NCI-H226 (cell line): ENCODE data around the gene TLR9.
"Not testable (repeated sequence)": the region's sequence is repeated elsewhere in the genome, so short reads cannot be mapped to it uniquely, and the experiment has no call there.

Experiments
- DNase-seq: peaks from one replicate; pipeline ENCODE4 v3.0.0-alpha.2; 2015

TLR9 gene, protein sequence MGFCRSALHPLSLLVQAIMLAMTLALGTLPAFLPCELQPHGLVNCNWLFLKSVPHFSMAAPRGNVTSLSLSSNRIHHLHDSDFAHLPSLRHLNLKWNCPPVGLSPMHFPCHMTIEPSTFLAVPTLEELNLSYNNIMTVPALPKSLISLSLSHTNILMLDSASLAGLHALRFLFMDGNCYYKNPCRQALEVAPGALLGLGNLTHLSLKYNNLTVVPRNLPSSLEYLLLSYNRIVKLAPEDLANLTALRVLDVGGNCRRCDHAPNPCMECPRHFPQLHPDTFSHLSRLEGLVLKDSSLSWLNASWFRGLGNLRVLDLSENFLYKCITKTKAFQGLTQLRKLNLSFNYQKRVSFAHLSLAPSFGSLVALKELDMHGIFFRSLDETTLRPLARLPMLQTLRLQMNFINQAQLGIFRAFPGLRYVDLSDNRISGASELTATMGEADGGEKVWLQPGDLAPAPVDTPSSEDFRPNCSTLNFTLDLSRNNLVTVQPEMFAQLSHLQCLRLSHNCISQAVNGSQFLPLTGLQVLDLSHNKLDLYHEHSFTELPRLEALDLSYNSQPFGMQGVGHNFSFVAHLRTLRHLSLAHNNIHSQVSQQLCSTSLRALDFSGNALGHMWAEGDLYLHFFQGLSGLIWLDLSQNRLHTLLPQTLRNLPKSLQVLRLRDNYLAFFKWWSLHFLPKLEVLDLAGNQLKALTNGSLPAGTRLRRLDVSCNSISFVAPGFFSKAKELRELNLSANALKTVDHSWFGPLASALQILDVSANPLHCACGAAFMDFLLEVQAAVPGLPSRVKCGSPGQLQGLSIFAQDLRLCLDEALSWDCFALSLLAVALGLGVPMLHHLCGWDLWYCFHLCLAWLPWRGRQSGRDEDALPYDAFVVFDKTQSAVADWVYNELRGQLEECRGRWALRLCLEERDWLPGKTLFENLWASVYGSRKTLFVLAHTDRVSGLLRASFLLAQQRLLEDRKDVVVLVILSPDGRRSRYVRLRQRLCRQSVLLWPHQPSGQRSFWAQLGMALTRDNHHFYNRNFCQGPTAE

DNA sequence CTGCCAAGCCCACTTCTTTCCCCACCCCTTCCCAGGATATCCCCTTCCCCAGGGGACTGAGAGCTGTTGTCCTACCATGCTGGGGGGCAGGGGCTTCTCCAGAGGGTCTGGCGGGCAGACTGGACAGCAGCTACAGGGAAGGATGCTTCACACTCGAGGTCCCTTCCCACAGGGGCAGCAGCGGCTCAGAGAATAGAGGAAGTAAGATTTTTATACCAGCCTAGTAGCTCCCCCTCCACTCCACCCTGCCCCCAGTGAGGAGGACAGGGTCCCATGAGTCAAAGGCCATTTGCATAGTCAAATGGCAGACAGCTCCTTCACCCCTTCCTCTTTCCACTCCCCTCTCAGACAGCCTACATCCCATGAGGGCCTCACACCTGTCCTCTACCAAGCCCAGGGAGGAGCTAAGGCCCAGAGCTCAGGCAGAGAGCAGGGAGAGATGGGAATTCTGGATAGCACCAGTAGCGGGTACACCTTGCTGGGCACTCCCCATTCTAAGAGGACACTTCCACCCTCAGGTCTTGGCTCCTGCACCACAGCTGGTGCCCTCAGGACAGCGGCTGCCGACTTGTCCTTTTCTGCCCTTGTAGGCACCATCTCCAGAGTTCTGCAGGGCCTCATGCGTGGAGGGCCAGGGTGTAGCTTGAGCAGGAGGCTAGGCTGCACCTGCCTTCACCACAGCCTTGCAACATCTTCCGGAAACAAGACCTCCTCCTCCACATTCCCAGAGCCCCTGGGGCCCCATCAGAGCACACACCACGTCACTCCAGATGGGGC lies at the start of gene TLR9:
TSS of gene TLR9 (minus strand) at position 194 of the 777 bp plus-strand sequence. CDS start at position 78, 116 bp downstream.
- DNase-seq: no peak

- DNase-seq: not testable (repeated sequence)
Measured at GRCh38 chr3:52274781-52275180, 49.3 kb upstream of the TLR9 start.

GRCh38 chr3:52272831-52273230 lies 47.4 kb upstream of the TLR9 start:
- no peak for DNase-seq

DNA sequence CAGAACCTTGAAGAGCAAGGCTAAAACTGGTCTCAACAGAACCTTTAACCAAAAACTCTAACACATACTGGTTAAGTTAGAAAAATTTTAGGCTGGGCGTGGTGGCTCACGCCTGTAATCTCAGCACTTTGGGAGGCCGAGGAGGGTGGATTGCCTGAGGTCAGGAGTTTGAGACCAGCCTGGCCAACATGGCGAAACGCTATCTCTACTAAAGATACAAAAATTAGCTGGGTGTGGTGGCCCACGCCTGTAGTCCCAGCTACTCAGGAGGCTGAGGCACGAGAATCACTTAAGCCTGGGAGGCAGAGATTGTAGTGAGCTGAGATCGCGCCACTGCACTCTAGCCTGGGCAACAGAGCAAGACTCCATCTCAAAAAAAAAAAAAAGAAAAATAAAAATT lies 46.7 kb upstream of the TLR9 start:
- DNase-seq: not testable (repeated sequence)

DNA sequence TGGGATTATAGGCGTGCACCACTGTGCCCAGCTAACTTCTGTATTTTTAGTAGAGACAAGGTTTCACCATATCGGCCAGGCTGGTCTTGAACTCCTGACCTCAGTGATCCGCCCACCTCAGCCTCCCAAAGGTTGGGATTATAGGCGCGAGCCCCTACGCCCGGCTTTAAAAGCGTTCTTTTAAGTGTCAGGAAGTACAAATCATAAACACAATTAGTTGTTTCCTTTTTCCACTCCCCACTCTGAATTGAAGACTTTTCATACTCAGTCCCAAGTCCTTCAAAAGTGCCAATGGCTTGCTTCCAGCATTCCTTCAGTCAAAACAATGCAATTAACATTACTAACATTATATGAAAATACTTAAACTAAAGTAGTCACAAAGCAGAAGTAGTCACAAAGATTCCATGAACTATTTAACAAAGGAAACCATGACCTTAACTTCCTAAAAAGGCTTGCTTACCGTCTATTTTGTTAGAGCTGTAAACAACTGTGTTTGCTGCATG lies 44.9 kb upstream of the TLR9 start:
- DNase-seq: no peak

- DNase-seq: no peak
Measured at GRCh38 chr3:52269776-52270175, 44.3 kb upstream of the TLR9 start.

GRCh38 chr3:52268036-52268435 lies 42.6 kb upstream of the TLR9 start:
- no peak for DNase-seq

DNA sequence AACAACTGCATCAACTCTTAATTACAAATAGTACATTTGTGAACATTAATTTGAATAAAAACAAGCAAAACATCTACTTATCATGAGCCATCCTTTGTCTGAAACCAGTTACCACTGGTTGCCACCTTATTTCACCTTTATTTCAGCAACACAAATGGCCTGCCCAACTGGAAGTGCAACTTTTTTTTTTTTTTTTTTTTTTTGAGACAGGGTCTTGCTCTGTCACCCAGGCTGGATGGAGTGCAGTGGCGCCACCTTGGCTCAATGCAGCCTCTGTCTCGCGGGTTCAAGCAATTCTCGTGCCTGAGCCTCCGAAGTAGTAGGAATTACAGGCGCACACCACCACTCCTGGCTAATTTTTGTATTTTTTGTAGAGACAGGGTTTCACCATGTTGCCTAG lies 39.9 kb upstream of the TLR9 start:
- DNase-seq: no peak

- DNase-seq: no peak
Measured at GRCh38 chr3:52262447-52262846, 37.0 kb upstream of the TLR9 start.

DNA sequence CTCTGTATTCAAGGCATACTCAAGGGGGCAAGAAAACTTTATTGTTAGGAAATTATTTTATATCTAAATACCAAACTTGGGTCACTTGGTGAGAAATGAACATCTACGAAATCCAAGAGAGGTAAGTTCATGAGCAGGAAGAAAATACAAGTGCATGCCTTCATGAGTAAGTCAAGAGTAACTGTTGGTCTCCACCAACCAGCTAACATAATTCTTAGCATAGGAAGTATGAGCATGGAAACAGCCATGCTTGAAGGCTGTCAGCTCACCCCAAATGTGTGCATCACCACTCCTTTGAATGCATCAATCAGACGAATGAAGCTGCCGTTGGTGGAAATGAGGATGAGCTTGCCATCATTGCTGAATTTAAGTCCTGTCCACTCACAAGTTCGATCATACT lies 34.0 kb upstream of the TLR9 start:
- DNase-seq: no peak

- DNase-seq: no peak
Measured at GRCh38 chr3:52259035-52259434, 33.6 kb upstream of the TLR9 start.

GRCh38 chr3:52257911-52258310 lies 32.5 kb upstream of the TLR9 start:
- no peak for DNase-seq

DNA sequence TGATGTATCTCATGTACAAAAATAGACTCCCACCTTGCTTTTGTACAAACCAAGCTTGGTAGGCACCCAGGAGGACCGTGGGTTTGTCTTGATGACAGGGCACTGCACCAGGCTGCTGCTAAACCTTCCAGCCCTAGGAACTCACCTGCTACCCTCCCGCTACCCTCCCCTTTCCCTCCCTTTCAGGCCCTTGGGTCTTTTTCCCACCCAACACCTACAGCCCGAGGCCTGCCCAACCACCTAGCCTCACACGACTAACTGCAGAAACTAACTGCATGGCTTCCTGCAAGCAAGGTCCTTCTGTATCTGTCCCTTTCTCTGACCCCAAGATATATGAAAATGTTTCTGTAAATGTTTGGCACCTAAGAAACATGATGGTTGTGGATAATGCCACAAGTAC lies 31.2 kb upstream of the TLR9 start:
- no peak for DNase-seq

DNA sequence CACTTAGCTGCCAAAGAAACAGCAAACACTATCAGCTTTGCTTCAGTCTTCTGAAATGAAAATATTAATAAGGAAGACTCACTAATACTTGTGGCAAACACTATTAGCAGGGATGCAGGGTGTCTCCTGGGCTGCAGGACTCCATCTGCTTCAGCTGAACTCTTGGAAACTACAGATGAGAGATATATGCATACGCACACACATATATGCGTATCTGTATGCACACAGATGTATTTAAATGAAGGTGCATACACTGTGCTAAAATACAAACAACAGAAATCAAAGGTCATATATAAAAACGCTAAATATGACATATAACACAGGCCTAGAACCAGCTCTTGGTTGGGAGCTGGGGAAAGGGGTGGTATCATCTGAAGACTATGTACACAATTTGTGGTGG lies 30.7 kb upstream of the TLR9 start:
- no peak for DNase-seq

GRCh38 chr3:52254608-52255007 lies 29.2 kb upstream of the TLR9 start:
- no peak for DNase-seq

- peak; percentile 58 for DNase-seq
Measured at GRCh38 chr3:52253314-52254304, 28.2 kb upstream of the TLR9 start.

GRCh38 chr3:52250122-52250521 lies 24.7 kb upstream of the TLR9 start:
- DNase-seq: no peak

DNA sequence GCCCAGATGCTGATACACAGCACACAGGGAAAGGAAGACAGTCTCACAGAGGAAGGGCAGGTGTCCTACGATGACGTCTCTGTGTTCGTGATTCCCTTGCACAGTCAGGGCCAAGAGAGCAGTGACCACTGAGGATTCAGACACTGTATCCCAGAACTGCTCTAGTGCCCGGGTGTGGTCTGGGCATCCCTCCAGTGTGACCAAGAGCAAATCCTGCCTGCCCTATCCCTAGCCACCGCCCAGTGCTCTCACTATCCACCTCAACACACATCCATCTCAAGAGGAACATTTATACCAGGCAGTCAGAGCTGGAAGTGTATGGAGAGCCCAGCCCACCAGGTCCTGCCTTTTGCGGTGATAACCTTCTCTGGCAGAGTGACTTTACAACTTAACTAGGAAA lies 24.2 kb upstream of the TLR9 start:
- no peak for DNase-seq

DNA sequence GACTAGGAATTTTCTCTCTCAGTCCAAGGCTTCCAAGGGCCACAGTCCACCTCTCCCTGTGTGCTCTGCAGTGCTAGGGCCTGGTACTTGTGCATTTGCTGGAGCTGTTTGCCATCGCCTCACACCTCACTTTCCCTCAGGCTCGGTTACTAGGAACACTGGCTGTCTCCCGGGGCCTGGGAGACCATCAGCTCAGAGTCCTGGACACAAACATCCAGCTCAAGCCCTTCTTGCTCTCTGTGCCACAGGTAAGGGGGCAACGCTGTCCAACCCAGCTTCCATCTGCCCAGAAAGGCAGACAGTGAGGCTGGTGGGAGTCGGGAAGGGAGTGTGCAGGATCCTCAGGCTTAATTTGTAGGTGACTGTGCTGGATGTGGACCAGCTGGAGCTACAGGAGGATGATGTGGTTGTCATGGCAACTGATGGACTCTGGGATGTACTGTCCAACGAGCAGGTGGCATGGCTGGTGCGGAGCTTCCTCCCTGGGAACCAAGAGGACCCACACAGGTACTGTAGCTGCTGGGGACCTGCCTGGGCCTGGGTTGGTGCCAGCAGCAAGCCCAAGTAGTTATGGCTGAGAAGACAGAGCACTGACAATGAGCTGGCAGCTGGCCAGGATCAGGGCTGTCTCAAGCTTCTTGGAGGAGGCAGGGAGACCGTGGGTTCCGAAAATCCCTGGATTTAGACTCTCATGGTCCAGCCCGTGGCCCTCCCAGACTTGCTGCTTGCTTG lies 23.5 kb upstream of the TLR9 start:
- no peak for DNase-seq

DNA sequence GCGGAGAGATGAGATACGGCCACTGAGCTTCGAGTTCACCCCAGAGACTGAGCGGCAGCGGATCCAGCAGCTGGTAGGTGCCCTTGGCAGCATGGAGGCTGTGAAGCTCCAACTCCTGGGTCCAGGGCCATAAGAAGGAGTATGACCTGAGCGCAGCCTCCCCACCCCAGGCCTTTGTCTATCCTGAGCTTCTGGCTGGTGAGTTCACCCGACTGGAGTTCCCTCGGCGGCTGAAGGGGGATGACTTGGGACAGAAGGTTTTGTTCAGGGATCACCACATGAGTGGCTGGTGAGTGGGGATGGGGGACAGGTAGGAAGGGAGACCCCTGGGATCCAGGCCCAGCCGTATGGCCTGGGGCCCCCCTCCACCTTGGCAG lies 22.7 kb upstream of the TLR9 start:
- no peak for DNase-seq
